Stimulated activated effector memory CD8-positive, alpha-beta T cell treated with anti-CD3 and anti-CD28 coated beads, Interleukin-12 subunit alpha, Interleukin-12 subunit beta, amount 100 ng/mL, for 72 hours (primary cell): ENCODE data around the gene FAM174A.
"Not testable (repeated sequence)": the region's sequence is repeated elsewhere in the genome, so short reads cannot be mapped to it uniquely, and the experiment has no call there.

Experiments
- ATAC-seq: fragments of 150-1000 bp; cut with Tn5 transposase; 2 replicates; pipeline ENCODE4 v1.10.0; 2021
- DNase-seq, 2 donors: peaks; one replicate each; pipeline ENCODE4 v3.0.0; 2021 to 2022; ENCODE audit warnings: low spot score in 2 of 2
- H3K27ac Mint-ChIP-seq: one replicate; pipeline ENCODE4 v1.8.0; 2022; ENCODE audit warnings: mild to moderate bottlenecking, mixed read lengths
- H3K36me3 Mint-ChIP-seq: one replicate; pipeline ENCODE4 v1.8.0; 2022; ENCODE audit warnings: mild to moderate bottlenecking, mixed read lengths
- H3K4me1 Mint-ChIP-seq: one replicate; pipeline ENCODE4 v1.8.0; 2022; ENCODE audit warnings: mixed read lengths
- H3K4me3 Mint-ChIP-seq: one replicate; pipeline ENCODE4 v1.8.0; 2022; ENCODE audit warnings: mild to moderate bottlenecking, mixed read lengths
- H3K9me3 Mint-ChIP-seq: one replicate; pipeline ENCODE4 v1.8.0; 2022; ENCODE audit warnings: mixed read lengths

FAM174A gene

DNA sequence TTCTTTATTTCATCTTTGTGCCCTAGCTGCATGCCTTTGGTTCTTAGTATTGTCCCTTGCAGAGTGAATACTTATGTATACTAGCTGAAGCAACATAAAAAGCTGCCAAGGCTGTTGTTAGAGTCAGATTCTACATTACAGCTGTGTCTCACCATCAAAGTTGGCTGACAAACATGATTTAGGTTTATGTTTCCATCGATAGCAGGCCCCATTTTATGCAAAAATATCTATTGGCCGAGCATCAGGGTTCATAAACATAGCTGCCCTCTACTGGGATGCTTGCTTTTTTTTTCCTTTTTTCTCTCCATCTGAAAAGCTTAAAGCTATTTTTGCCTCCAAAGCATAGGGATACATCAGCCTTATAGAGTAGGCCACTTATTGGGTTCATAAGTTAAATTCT lies 68.0 kb downstream of the FAM174A start:
- Mint-ChIP-seq H3K27ac (no peak overlapping the region), H3K36me3 (no peaks in the 10 kb centered on the region), H3K9me3 (no peaks in the 10 kb centered on the region), H3K4me1 (no peaks in the 10 kb centered on the region), H3K4me3 (no peak overlapping the region)
- ATAC-seq (no peak), DNase-seq (no peak)

DNA sequence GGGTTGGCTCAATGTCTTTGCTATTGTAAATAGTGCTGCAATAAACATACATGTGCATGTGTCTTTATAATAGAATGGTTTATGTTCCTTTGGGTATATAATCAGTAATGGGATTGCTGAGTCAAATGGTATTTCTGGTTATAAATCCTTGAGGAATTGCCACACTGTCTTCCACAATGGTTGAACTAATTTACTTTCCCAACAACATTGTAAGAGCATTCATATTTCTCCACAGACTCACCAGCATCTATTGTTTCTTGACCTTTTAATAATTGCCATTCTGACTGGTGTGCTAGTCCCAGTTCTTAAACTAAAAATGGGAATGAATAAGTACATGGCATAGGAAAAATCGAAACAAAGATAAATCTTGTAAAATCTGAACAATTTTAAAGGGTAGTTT lies 68.8 kb downstream of the FAM174A start:
- not testable (repeated sequence) for H3K36me3 Mint-ChIP-seq

DNA sequence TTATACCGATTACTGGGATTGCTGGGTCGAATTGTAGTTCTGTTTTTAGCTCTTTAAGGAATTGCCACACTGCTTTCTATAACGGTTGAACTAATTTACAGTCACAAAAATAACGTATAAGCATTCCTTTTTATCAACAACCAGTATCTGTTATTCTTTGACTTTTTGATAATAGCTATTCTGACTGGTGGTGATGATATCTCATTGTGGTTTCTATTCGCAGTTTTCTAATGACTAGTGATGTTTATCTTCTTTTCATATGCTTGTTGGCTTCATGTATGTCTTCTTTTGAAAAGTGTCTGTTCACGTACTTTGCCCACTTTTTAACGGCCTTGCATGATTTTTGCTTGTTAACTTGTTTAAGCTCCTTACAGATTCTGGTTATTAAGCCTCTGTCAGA lies 74.4 kb downstream of the FAM174A start:
- no peak overlapping the region for H3K27ac Mint-ChIP-seq
- no peaks in the 10 kb centered on the region for H3K9me3 Mint-ChIP-seq
- DNase-seq (no peak), ATAC-seq (no peak)
- H3K4me1 Mint-ChIP-seq = no peaks in the 10 kb centered on the region
- H3K36me3 Mint-ChIP-seq = no peaks in the 10 kb centered on the region
- H3K4me3 Mint-ChIP-seq = no peak overlapping the region

More for the DNA sequence above, 68.8 kb downstream of the FAM174A start:
- not testable (repeated sequence) for DNase-seq, H3K27ac Mint-ChIP-seq, ATAC-seq, H3K4me1 Mint-ChIP-seq, H3K4me3 Mint-ChIP-seq, H3K9me3 Mint-ChIP-seq

DNA sequence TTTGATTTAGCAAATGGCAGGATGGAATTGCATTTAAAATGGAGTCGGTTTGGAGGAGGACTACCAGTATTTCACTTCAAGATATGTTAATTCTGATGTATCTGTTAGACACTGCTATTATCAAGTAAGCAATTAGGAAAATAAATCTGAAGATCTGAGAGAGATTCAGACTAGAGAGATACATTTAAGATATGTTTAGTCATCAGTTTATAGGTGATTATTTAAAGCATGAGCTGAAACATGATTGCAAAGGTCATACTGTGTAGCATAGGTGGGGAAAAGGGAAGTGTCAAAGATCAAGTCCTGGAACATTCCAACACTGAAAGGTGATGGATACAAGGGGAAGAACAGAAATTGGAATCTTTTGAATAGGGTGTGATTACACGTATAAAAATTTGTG lies 79.1 kb downstream of the FAM174A start:
- no peak overlapping the region for H3K4me3 Mint-ChIP-seq
- no peak for DNase-seq
- H3K27ac Mint-ChIP-seq = no peak overlapping the region
- H3K4me1 Mint-ChIP-seq = no peaks in the 10 kb centered on the region
- no peaks in the 10 kb centered on the region for H3K36me3 Mint-ChIP-seq
- no peak for ATAC-seq
- H3K9me3 Mint-ChIP-seq = no peaks in the 10 kb centered on the region

DNA sequence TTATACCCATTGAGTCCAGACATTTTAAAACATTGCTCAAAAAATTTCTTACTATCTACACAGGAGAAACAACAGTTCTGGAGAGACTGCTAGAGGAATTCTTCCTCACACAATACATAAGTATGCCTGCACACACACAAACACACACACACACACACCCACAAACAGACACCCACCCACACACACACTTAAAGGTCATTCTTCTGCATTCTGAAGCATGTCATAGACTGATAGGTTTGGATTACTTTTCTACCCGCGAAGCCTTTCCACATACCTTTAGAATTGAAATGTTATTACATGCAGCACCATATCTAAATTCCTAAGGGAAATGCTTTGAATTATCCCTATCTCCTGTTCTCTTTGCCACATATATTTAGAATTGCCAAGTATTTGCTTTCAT lies 80.2 kb downstream of the FAM174A start:
- Mint-ChIP-seq H3K9me3 (no peaks in the 10 kb centered on the region), H3K4me1 (no peaks in the 10 kb centered on the region), H3K27ac (no peak overlapping the region), H3K36me3 (no peaks in the 10 kb centered on the region), H3K4me3 (no peak overlapping the region)
- DNase-seq (no peak), ATAC-seq (no peak)

DNA sequence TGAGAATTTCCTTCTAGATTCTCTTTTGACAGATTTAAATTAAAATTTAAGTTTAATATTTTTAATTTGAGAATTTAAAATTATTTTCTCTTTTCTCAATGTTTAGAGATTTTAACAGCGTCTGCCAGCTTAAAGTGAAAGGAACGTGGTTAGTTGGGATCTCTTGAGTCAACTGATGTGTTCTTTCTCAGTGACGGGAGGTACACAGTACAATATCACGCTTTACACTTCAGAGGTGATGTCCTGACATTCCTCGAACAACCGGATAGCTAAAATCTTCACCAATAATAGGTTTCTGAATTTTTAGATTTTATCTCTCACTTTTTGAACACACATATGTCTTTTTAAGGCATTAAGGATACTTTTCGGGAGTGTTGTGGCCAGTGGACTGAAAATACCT lies 81.1 kb downstream of the FAM174A start:
- Mint-ChIP-seq H3K4me1 (no peaks in the 10 kb centered on the region), H3K9me3 (no peaks in the 10 kb centered on the region), H3K36me3 (no peaks in the 10 kb centered on the region), H3K27ac (no peak overlapping the region), H3K4me3 (no peak overlapping the region)
- ATAC-seq = no peak
- no peak for DNase-seq

DNA sequence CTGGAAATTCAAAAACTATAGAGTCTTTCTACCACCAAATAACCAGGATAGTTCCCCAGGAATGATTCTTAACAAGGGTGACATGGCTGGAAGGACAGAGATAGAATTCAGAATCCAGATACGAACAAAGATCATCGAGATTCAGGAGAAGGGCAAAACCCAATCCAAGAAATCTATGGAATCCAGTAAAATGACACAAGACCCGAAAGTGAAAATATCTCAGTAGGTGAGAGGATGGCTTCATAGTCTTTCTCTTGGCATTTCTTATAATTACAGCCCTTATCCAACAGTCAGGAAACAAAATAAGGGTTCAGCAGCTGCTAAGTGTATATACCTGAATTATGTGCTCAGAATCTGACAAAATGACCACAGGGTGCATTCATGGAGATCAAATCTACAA lies 81.8 kb downstream of the FAM174A start:
- Mint-ChIP-seq H3K36me3 (no peaks in the 10 kb centered on the region), H3K27ac (no peak overlapping the region), H3K9me3 (no peaks in the 10 kb centered on the region), H3K4me3 (no peak overlapping the region), H3K4me1 (no peaks in the 10 kb centered on the region)
- no peak for DNase-seq
- no peak for ATAC-seq

DNA sequence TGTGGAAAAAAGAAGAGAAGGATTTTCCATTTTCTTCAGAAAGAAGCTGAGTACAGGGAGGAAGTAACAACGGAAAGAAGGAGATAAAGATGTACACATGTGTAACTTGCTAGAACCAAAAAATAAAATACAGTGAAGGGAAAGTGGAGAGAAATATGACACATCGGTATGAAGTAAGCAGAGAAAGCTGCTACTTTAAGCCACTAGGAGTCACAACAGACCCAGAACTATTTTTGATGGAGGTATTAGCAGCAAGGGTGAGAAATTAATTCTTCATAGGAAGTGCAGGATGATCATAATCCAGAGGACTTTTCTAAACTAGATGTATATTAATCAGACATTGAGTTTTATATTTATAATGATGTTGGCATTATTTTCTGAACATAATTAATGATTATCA lies 88.5 kb downstream of the FAM174A start:
- Mint-ChIP-seq H3K4me1 (no peaks in the 10 kb centered on the region), H3K27ac (no peak overlapping the region), H3K9me3 (no peaks in the 10 kb centered on the region), H3K36me3 (no peaks in the 10 kb centered on the region), H3K4me3 (no peak overlapping the region)
- ATAC-seq (peak; percentile 66), DNase-seq (no peak)

DNA sequence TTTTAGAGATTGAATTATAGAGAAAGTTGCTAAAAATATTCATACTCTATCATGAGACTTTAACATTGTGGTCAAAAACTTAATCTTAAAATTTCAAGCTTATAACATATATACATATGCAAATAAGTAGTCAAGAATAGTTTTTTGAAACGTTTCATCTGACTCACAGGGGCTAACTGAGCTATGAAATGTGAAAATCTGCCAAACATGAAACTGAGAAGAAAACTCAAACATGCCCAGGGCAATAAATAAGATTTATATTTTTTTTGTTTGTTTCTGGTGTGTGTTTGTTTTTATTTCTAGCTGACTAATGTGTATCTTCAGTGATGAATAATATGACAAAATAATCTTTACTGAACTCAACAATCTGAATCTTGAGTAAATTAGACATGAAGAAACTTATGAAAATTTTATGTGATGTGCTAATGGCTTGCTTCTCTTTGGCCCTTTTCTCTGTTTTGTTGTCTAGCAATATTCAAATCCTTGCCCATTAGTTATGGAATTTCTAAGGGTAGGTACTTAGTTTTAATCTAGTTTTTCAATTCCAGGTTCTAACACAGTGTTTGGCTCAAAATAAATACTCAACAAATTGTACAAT lies 99.9 kb downstream of the FAM174A start:
- DNase-seq (no peak), ATAC-seq (no peak)
- no peak overlapping the region for H3K27ac Mint-ChIP-seq
- no peaks in the 10 kb centered on the region for H3K36me3 Mint-ChIP-seq
- H3K4me1 Mint-ChIP-seq = no peaks in the 10 kb centered on the region
- H3K9me3 Mint-ChIP-seq = no peaks in the 10 kb centered on the region
- H3K4me3 Mint-ChIP-seq = no peak overlapping the region
